Erythroblast (primary cell): ENCODE results near the gene ATG16L1.

Experiments
- GATA1 ChIP-seq: IDR thresholded peaks from 2 replicates; pipeline ENCODE4 v1.6.1; 2011; ENCODE audit warnings: low read depth, mild to moderate bottlenecking, control low read depth, low read length, moderate library complexity
- POLR2A ChIP-seq: IDR thresholded peaks from 2 replicates; pipeline ENCODE4 v1.6.1; 2011; ENCODE audit warnings: mild to moderate bottlenecking, low read length

GRCh38 chr2:233267516-233268245 is 16.2 kb downstream of the ATG16L1 start:
- TF ChIP-seq POLR2A: no peak
- no peak for TF ChIP-seq GATA1
